H9 (cell line): Measurements from ENCODE around the gene ZDHHC23. TPM values are rescaled to one million over a fixed set of nuclear protein-coding genes. Genes with fewer than 3 reads are reported as not detected.

Experiments used
- DNase-seq: peaks from one replicate; pipeline ENCODE4 v3.0.0-alpha.2; 2017
- H2AFZ ChIP-seq: one replicate; pipeline ENCODE4 v1.6.1; 2013; ENCODE audit warnings: mild to moderate bottlenecking, low read length, control low read depth, moderate library complexity
- H2AK5ac ChIP-seq: 2 replicates; pipeline ENCODE4 v1.6.1; 2013; ENCODE audit warnings: low read length, control low read depth, mixed read lengths; ENCODE audit not compliant: insufficient read length
- H2BK120ac ChIP-seq: one replicate; pipeline ENCODE4 v1.6.1; 2013; ENCODE audit warnings: low read depth, mild to moderate bottlenecking, low read length, control low read depth, inconsistent platforms; ENCODE audit not compliant: poor library complexity, severe bottlenecking
- H2BK12ac ChIP-seq: 2 replicates; pipeline ENCODE4 v1.6.1; 2013; ENCODE audit warnings: low read length, control low read depth, mixed read lengths, low read depth; ENCODE audit not compliant: insufficient read length
- H2BK15ac ChIP-seq: 2 replicates; pipeline ENCODE4 v1.6.1; 2013; ENCODE audit warnings: low read depth, low read length, control low read depth
- H2BK20ac ChIP-seq: one replicate; pipeline ENCODE4 v1.6.1; 2013; ENCODE audit warnings: low read depth, mild to moderate bottlenecking, low read length, control low read depth, inconsistent platforms; ENCODE audit not compliant: poor library complexity, severe bottlenecking
- H2BK5ac ChIP-seq: 2 replicates; pipeline ENCODE4 v1.6.1; 2013; ENCODE audit warnings: low read length, control low read depth, mixed read lengths; ENCODE audit not compliant: insufficient read length
- H3K14ac ChIP-seq: 2 replicates; pipeline ENCODE4 v1.6.1; 2013; ENCODE audit warnings: low read length, control low read depth; ENCODE audit not compliant: insufficient read depth
- H3K18ac ChIP-seq: 2 replicates; pipeline ENCODE4 v1.6.1; 2013; ENCODE audit warnings: low read depth, mild to moderate bottlenecking, mixed read lengths, low read length, control low read depth; ENCODE audit not compliant: insufficient read length
- H3K23ac ChIP-seq: 2 replicates; pipeline ENCODE4 v1.6.1; 2013; ENCODE audit warnings: low read length, control low read depth, mixed read lengths, low read depth; ENCODE audit not compliant: insufficient read length
- H3K23me2 ChIP-seq: 2 replicates; pipeline ENCODE4 v1.6.1; 2013; ENCODE audit warnings: low read depth, mild to moderate bottlenecking, mixed read lengths, low read length, control low read depth; ENCODE audit not compliant: insufficient read length, poor library complexity, severe bottlenecking
- H3K27ac ChIP-seq: 2 replicates; pipeline ENCODE4 v1.5.1; 2013; ENCODE audit warnings: low read length, control low read depth, mixed read lengths, low read depth; ENCODE audit not compliant: insufficient read length
- H3K27me3 ChIP-seq: 2 replicates; pipeline ENCODE4 v1.6.1; 2013; ENCODE audit warnings: low read length, control low read depth, inconsistent platforms; ENCODE audit not compliant: insufficient read depth
- H3K4ac ChIP-seq: 2 replicates; pipeline ENCODE4 v1.6.1; 2013; ENCODE audit warnings: low read depth, mild to moderate bottlenecking, control low read depth, inconsistent platforms, low read length, moderate library complexity
- H3K4me1 ChIP-seq: 2 replicates; pipeline ENCODE4 v1.6.1; 2013; ENCODE audit warnings: low read length, control low read depth, inconsistent platforms; ENCODE audit not compliant: insufficient read depth
- H3K4me2 ChIP-seq: 2 replicates; pipeline ENCODE4 v1.6.1; 2013; ENCODE audit warnings: low read length, control low read depth, mixed read lengths; ENCODE audit not compliant: insufficient read length, insufficient read depth
- H3K56ac ChIP-seq: 2 replicates; pipeline ENCODE4 v1.6.1; 2013; ENCODE audit warnings: low read depth, mild to moderate bottlenecking, mixed read lengths, low read length, control low read depth; ENCODE audit not compliant: insufficient read length
- H3K79me1 ChIP-seq: 2 replicates; pipeline ENCODE4 v1.6.1; 2013; ENCODE audit warnings: low read depth, mild to moderate bottlenecking, moderate library complexity, low read length, control low read depth, inconsistent platforms; ENCODE audit not compliant: insufficient read depth, poor library complexity, severe bottlenecking
- H3K79me2 ChIP-seq: 2 replicates; pipeline ENCODE4 v1.6.1; 2013; ENCODE audit warnings: low read length, control low read depth, inconsistent platforms; ENCODE audit not compliant: insufficient read depth
- H3K9ac ChIP-seq: 2 replicates; pipeline ENCODE4 v1.6.1; 2013; ENCODE audit warnings: low read length, control low read depth, mixed read lengths; ENCODE audit not compliant: insufficient read length; ENCODE audit errors: extremely low read depth
- H3K9me3 ChIP-seq: one replicate; pipeline ENCODE4 v1.6.1; 2013; ENCODE audit warnings: low read depth, low read length, inconsistent platforms; ENCODE audit not compliant: control insufficient read depth
- H3T11ph ChIP-seq: one replicate; pipeline ENCODE4 v1.6.1; 2013; ENCODE audit warnings: mild to moderate bottlenecking, low read length, control low read depth, inconsistent platforms
- H4K20me1 ChIP-seq: one replicate; pipeline ENCODE4 v1.6.1; 2013; ENCODE audit not compliant: control insufficient read depth, insufficient read length, insufficient read depth
- H4K5ac ChIP-seq: 2 replicates; pipeline ENCODE4 v1.6.1; 2013; ENCODE audit warnings: low read depth, mild to moderate bottlenecking, mixed read lengths, low read length, control low read depth; ENCODE audit not compliant: insufficient read length
- H4K8ac ChIP-seq: replicated peaks from 2 replicates; pipeline ENCODE4 v1.6.1; 2013; ENCODE audit warnings: low read length, control low read depth, mixed read lengths, low read depth; ENCODE audit not compliant: insufficient read length
- H4K91ac ChIP-seq: 2 replicates; pipeline ENCODE4 v1.6.1; 2013; ENCODE audit warnings: low read depth, mild to moderate bottlenecking, moderate library complexity, mixed read lengths, low read length, control low read depth; ENCODE audit not compliant: insufficient read length
- H3K27ac Mint-ChIP-seq, 3 experiments: 2 replicates in 2 of 3; 3 replicates in 1 of 3; pipeline ENCODE4 v1.8.0; 2020 to 2021; ENCODE audit warnings: mixed read lengths in 3 of 3, mild to moderate bottlenecking in 1 of 3, moderate library complexity in 1 of 3
- H3K27me3 Mint-ChIP-seq: 2 replicates; pipeline ENCODE4 v1.8.0; 2021; ENCODE audit warnings: low read depth, mild to moderate bottlenecking, moderate library complexity, mixed read lengths
- H3K36me3 Mint-ChIP-seq, 3 experiments: 2 replicates in 2 of 3; 3 replicates in 1 of 3; pipeline ENCODE4 v1.8.0; 2020 to 2021; ENCODE audit warnings: low read depth in 3 of 3, mixed read lengths in 3 of 3; ENCODE audit not compliant: insufficient read depth in 1 of 3
- H3K4me1 Mint-ChIP-seq, 2 experiments: 2 replicates each; pipeline ENCODE4 v1.8.0; 2020; ENCODE audit warnings: mixed read lengths in 2 of 2
- H3K4me3 Mint-ChIP-seq, 2 experiments: 2 replicates in 1 of 2; 3 replicates in 1 of 2; pipeline ENCODE4 v1.8.0; 2020 to 2021; ENCODE audit warnings: mild to moderate bottlenecking in 2 of 2, mixed read lengths in 2 of 2, moderate library complexity in 1 of 2
- H3K9me3 Mint-ChIP-seq, 2 experiments: 2 replicates in 1 of 2; 3 replicates in 1 of 2; pipeline ENCODE4 v1.8.0; 2020; ENCODE audit warnings: mild to moderate bottlenecking in 2 of 2, mixed read lengths in 2 of 2, moderate library complexity in 1 of 2
- CTCF ChIP-seq: fragments of 200-600 bp; sonication (generic); conservative IDR thresholded peaks from 3 replicates; pipeline ENCODE4 v1.8.0; 2021; ENCODE audit warnings: antibody characterized with exemption, mild to moderate bottlenecking
- WGBS: extraction: QIAGEN DNeasy Blood & Tissue Kit; methylation state at CpG from one replicate; pipeline ENCODE4 v1.1.7; 2013; ENCODE audit warnings: missing lambda C conversion rate, low lambda C conversion rate, mixed read lengths; ENCODE audit not compliant: insufficient read length; ENCODE audit errors: extremely low coverage; 5-methylcytosine and 5-hydroxymethylcytosine counted together
- total RNA-seq: library from RNA; stranded (reverse); gene quantifications from 2 replicates; pipeline ENCODE4 v1.2.1, GENCODE V29; 2021

The ZDHHC23 gene
- total RNA-seq, 1 experiment from 2014 or later, result 25.2 TPM

DNA sequence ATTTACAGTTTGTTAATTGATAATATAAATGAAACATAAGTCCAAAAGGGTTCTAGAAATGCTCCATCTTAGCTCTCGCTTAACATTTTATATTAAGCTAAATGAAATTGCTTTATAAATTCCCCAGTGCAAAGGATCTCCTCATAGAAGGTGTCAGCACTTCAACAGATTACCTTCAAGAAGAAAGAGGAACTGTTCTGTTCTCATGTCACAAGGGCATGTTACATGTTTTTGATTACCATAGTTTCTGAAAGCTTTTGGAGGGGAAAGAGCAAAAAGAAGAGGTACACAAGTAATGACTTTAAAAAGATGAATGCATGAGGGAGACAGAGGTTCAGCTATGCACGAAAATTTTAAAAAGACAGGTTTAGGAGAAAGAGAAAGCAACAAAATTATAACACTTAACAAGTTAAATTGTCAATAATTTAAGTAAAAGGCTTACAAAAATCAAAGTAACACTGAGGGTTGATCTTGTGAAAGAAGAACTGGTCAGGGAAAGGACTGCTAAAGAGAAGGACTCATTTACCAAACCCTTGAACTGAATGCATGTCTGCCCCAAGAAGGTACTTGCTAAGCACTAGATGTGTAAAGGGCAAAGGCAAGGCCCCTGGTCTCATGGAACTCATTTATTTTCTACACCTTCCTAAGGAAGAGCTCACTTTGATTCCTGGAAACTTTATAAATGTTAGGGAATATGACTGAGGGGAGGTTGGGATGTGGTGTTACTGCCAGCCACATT, 63.4 kb downstream of the ZDHHC23 start:
- H3K27ac Mint-ChIP-seq, result no peak overlapping the region
- Histone ChIP-seq H2BK20ac (no peak overlapping the region), H3K79me1 (no peaks in the 10 kb centered on the region), H2AK5ac (no peak overlapping the region), H4K5ac (no peak overlapping the region), H3K79me2 (no peaks in the 10 kb centered on the region), H2BK5ac (no peak overlapping the region), H3K9me3 (no peaks in the 10 kb centered on the region), H4K8ac (no peak overlapping the region), H2BK12ac (no peak overlapping the region), H3K14ac (no peak overlapping the region), H2AFZ (no peak overlapping the region), H3K23me2 (no peaks in the 10 kb centered on the region), H3K27ac (no peak overlapping the region), H3T11ph (no peak overlapping the region), H2BK15ac (no peak overlapping the region), H4K91ac (no peak overlapping the region), H3K4ac (no peak overlapping the region), H3K9ac (no peak overlapping the region), H3K18ac (no peak overlapping the region), H3K23ac (no peak overlapping the region), H3K56ac (no peak overlapping the region), H4K20me1 (no peaks in the 10 kb centered on the region), H3K4me2 (no peak overlapping the region), H2BK120ac (no peak overlapping the region), H3K4me1 (no peaks in the 10 kb centered on the region), H3K27me3 (no peaks in the 10 kb centered on the region; the same call in 1 of the 2 replicates)
- TF ChIP-seq CTCF, result no peak
- H3K27me3 Mint-ChIP-seq, result no peaks in the 10 kb centered on the region
- H3K36me3 Mint-ChIP-seq, result no peaks in the 10 kb centered on the region; a peak in 1 of 7 replicates
- no peak for DNase-seq
- whole genome bisulfite sequencing, result no CpG with 5 or more reads among the region's 2 CpGs
- no peak overlapping the region for H3K4me3 Mint-ChIP-seq
- no peaks in the 10 kb centered on the region for H3K9me3 Mint-ChIP-seq
- H3K4me1 Mint-ChIP-seq, result no peaks in the 10 kb centered on the region

Other genes starting within 250 kb of the ZDHHC23 start
- gene NAA50, start 201.8 kb upstream of the ZDHHC23 start, total RNA-seq, result 216 and 226 TPM in 2 replicates
- gene ATP6V1A, start 201.0 kb upstream of the ZDHHC23 start, total RNA-seq, result 73.4 and 80.4 TPM in 2 replicates
- 1.8 TPM in 2 replicates for gene GRAMD1C, start 109.2 kb upstream of the ZDHHC23 start, total RNA-seq
- gene CCDC191, start 108.5 kb downstream of the ZDHHC23 start, total RNA-seq, result 0.68 and 0.81 TPM in 2 replicates
- 78.1 and 84.1 TPM in 2 replicates for gene QTRT2, start 108.7 kb downstream of the ZDHHC23 start, total RNA-seq
- 0.22 TPM in 1 of 2 replicates, not detected in the other for gene DRD3, start 231.0 kb downstream of the ZDHHC23 start, total RNA-seq